HepG2 (cell line): ENCODE results near the gene ARHGEF12. TPM values are rescaled to one million over a fixed set of nuclear protein-coding genes. Genes with fewer than 3 reads are reported as not detected.

ENCODE experiments used
- HDAC1 ChIP-seq: sonication (generic); formaldehyde crosslinking; IDR thresholded peaks from 2 replicates; pipeline ENCODE4 v1.5.1; 2020; ENCODE audit warnings: mild to moderate bottlenecking, missing genetic modification reagents
- HHEX ChIP-seq: IDR thresholded peaks from 2 replicates; pipeline ENCODE4 v1.6.1; 2016; ENCODE audit warnings: control low read depth
- KLF12 ChIP-seq: sonication (generic); formaldehyde crosslinking; IDR thresholded peaks from 2 replicates; pipeline ENCODE4 v1.4.0; 2020; ENCODE audit warnings: missing genetic modification reagents, borderline replicate concordance
- NCOR1 ChIP-seq: fragments of 200-600 bp; sonication (generic); IDR thresholded peaks from 2 replicates; pipeline ENCODE4 v1.7.0; 2017; ENCODE audit warnings: antibody characterized with exemption, low read length, borderline replicate concordance
- SAP130 ChIP-seq: IDR thresholded peaks from 2 replicates; pipeline ENCODE4 v1.6.1; 2016; ENCODE audit warnings: low read depth
- SIN3A ChIP-seq: IDR thresholded peaks from 2 replicates; pipeline ENCODE4 v1.6.1; 2011; ENCODE audit warnings: low read depth, mild to moderate bottlenecking, control low read depth, low read length, borderline replicate concordance
- TBX2 ChIP-seq: sonication (generic); formaldehyde crosslinking; IDR thresholded peaks from 2 replicates; pipeline ENCODE4 v1.5.0; 2020; ENCODE audit warnings: missing genetic modification reagents, mild to moderate bottlenecking, borderline replicate concordance
- TCF12 ChIP-seq, 2 experiments: fragments of 450-650 bp in 1 of 2; sonication (generic) in 1 of 2; formaldehyde crosslinking in 1 of 2; IDR thresholded peaks; 2 replicates each; pipeline versions ENCODE4 v1.6.1 to v1.8.0; 2017 to 2022; ENCODE audit warnings: antibody characterized with exemption in 1 of 2, mild to moderate bottlenecking in 1 of 2, missing genetic modification reagents in 1 of 2, moderate library complexity in 1 of 2
- ZNF3 ChIP-seq: IDR thresholded peaks from 2 replicates; pipeline ENCODE4 v1.7.0; 2017; ENCODE audit warnings: inconsistent platforms
- ZNF510 ChIP-seq: sonication (generic); formaldehyde crosslinking; IDR thresholded peaks from 2 replicates; pipeline ENCODE4 v1.4.0; 2020; ENCODE audit warnings: low read depth, mild to moderate bottlenecking, missing genetic modification reagents
- ZNF678 ChIP-seq: sonication (generic); formaldehyde crosslinking; IDR thresholded peaks from 2 replicates; pipeline ENCODE4 v1.4.0; 2020; ENCODE audit warnings: mild to moderate bottlenecking, missing genetic modification reagents
- polyA plus RNA-seq, 8 experiments: library from polyadenylated mRNA; depleted of rRNA in 3 of 8; stranded (reverse) in 7 of 8; unstranded in 1 of 8; fragments of >200 nt; fragmentation: Illumina TruSeq in 4 of 8; extraction: Trizol in 4 of 8; gene quantifications; 2 replicates each; pipeline versions ENCODE4 v1.2.1 to v1.2.3, GENCODE V29; 2011 to 2016; ENCODE audit warnings: low read depth in 4 of 8, missing spikeins in 1 of 8, mixed read lengths in 1 of 8; ENCODE audit not compliant: insufficient read depth in 1 of 8
- total RNA-seq, 5 experiments: library from RNA; depleted of rRNA; stranded (reverse); fragments of >200 nt; fragmentation: Illumina TruSeq; extraction: Trizol; gene quantifications; 2 replicates each; pipeline ENCODE4 v1.2.3, GENCODE V29; 2016; ENCODE audit warnings: low read depth in 1 of 5
- TF ChIP-seq, protein P1 (sequence below), 2 experiments: fragments of 450-650 bp in 1 of 2; sonication (generic) in 1 of 2; formaldehyde crosslinking in 1 of 2; IDR thresholded peaks; 2 replicates each; pipeline versions ENCODE4 v1.6.1 to v1.8.0; 2016 to 2022; ENCODE audit warnings: antibody characterized with exemption in 1 of 2, mild to moderate bottlenecking in 1 of 2, missing genetic modification reagents in 1 of 2
- TF ChIP-seq, protein P2 (sequence below): sonication (generic); formaldehyde crosslinking; IDR thresholded peaks from 2 replicates; pipeline ENCODE4 v1.5.0; 2020; ENCODE audit warnings: mild to moderate bottlenecking, low read depth, missing genetic modification reagents, borderline replicate concordance
- TF ChIP-seq, protein P3 (sequence below): sonication (generic); formaldehyde crosslinking; IDR thresholded peaks from 2 replicates; pipeline ENCODE4 v1.4.0; 2020; ENCODE audit warnings: missing genetic modification reagents
- TF ChIP-seq, protein P4 (sequence below), 2 experiments: sonication (generic) in 1 of 2; formaldehyde crosslinking in 1 of 2; IDR thresholded peaks; 2 replicates each; pipeline versions ENCODE4 v1.4.0 to v1.6.1; 2018 to 2020; ENCODE audit warnings: missing genetic modification reagents in 2 of 2, borderline replicate concordance in 1 of 2, low read depth in 1 of 2, mild to moderate bottlenecking in 1 of 2, missing biosample characterization in 1 of 2

Gene ARHGEF12
- total and polyA plus RNA-seq, 2 of the 13 experiments (the other 11 are each of a cell fraction or from before 2014, with no cell fraction given), result 17.9 to 54.4 TPM

DNA sequence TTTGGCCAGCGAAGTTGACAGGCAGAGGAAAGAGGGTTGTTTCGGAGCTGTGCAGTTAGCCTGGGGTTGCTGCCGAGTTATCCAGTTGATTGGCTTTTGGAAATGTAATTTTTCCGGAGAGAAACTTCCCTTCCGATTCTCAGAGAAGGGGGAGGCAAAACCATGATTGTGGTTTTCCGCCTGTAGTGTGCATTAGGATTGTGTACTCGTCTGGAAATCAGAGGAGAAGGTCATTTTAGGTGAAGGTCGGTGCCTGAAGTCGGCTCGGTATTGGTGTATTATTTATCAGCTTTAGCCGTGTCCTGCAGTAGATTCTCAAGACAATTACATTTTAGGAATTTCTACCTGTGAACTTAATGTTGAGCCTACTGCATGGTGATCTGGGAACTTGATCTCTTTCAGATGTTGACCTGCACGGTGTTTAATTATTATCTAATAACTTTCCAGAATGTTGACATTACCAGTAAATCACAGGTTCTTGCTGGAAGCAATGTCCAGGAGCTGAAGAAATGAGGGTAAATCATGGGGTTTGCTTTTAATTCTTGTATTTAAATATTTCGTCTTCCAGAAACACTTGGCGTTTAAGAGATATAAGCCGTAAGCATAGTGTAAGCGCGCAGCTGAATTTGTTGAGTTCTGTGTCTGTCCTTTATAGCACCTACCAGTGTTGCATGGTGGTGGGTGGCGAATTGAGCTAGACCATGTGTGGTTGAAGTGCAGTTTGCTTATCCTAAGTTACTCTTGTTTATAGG lies 1.3 kb downstream of the ARHGEF12 start (continued):
- TF ChIP-seq, protein P1, sequence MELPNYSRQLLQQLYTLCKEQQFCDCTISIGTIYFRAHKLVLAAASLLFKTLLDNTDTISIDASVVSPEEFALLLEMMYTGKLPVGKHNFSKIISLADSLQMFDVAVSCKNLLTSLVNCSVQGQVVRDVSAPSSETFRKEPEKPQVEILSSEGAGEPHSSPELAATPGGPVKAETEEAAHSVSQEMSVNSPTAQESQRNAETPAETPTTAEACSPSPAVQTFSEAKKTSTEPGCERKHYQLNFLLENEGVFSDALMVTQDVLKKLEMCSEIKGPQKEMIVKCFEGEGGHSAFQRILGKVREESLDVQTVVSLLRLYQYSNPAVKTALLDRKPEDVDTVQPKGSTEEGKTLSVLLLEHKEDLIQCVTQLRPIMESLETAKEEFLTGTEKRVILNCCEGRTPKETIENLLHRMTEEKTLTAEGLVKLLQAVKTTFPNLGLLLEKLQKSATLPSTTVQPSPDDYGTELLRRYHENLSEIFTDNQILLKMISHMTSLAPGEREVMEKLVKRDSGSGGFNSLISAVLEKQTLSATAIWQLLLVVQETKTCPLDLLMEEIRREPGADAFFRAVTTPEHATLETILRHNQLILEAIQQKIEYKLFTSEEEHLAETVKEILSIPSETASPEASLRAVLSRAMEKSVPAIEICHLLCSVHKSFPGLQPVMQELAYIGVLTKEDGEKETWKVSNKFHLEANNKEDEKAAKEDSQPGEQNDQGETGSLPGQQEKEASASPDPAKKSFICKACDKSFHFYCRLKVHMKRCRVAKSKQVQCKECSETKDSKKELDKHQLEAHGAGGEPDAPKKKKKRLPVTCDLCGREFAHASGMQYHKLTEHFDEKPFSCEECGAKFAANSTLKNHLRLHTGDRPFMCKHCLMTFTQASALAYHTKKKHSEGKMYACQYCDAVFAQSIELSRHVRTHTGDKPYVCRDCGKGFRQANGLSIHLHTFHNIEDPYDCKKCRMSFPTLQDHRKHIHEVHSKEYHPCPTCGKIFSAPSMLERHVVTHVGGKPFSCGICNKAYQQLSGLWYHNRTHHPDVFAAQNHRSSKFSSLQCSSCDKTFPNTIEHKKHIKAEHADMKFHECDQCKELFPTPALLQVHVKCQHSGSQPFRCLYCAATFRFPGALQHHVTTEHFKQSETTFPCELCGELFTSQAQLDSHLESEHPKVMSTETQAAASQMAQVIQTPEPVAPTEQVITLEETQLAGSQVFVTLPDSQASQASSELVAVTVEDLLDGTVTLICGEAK (IDR thresholded peaks at IDR 0.05), result no peak
- TF ChIP-seq, protein P1 (CRISPR knock-in tag; IDR thresholded peaks at IDR 0.05), result no peak
- no peak for TF ChIP-seq ZNF3 (CRISPR knock-in tag)
- TF ChIP-seq, protein P2, sequence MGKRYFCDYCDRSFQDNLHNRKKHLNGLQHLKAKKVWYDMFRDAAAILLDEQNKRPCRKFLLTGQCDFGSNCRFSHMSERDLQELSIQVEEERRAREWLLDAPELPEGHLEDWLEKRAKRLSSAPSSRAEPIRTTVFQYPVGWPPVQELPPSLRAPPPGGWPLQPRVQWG, result no peak
- TF ChIP-seq ZNF510 (CRISPR knock-in tag), result no peak
- peak; percentile 32 for TF ChIP-seq SAP130 (CRISPR knock-in tag)
- no peak for TF ChIP-seq HHEX
- TF ChIP-seq SIN3A, result no peak
- TF ChIP-seq TBX2 (CRISPR knock-in tag), result peak; percentile 15; the same call in 1 of the 2 replicates
- TF ChIP-seq ZNF678, result no peak
- TF ChIP-seq NCOR1, result peak; percentile 55; the same call in 1 of the 2 replicates
- TF ChIP-seq TCF12 (IDR thresholded peaks at IDR 0.05), result no peak
- TF ChIP-seq TCF12 (CRISPR knock-in tag; IDR thresholded peaks at IDR 0.05), result no peak
- TF ChIP-seq, protein P3, sequence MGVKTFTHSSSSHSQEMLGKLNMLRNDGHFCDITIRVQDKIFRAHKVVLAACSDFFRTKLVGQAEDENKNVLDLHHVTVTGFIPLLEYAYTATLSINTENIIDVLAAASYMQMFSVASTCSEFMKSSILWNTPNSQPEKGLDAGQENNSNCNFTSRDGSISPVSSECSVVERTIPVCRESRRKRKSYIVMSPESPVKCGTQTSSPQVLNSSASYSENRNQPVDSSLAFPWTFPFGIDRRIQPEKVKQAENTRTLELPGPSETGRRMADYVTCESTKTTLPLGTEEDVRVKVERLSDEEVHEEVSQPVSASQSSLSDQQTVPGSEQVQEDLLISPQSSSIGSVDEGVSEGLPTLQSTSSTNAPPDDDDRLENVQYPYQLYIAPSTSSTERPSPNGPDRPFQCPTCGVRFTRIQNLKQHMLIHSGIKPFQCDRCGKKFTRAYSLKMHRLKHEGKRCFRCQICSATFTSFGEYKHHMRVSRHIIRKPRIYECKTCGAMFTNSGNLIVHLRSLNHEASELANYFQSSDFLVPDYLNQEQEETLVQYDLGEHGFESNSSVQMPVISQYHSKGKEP, result no peak
- no peak for TF ChIP-seq KLF12 (CRISPR knock-in tag)
- peak; percentile 53 for TF ChIP-seq HDAC1
- TF ChIP-seq, protein P4, sequence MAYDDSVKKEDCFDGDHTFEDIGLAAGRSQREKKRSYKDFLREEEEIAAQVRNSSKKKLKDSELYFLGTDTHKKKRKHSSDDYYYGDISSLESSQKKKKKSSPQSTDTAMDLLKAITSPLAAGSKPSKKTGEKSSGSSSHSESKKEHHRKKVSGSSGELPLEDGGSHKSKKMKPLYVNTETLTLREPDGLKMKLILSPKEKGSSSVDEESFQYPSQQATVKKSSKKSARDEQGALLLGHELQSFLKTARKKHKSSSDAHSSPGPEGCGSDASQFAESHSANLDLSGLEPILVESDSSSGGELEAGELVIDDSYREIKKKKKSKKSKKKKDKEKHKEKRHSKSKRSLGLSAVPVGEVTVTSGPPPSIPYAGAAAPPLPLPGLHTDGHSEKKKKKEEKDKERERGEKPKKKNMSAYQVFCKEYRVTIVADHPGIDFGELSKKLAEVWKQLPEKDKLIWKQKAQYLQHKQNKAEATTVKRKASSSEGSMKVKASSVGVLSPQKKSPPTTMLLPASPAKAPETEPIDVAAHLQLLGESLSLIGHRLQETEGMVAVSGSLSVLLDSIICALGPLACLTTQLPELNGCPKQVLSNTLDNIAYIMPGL (CRISPR knock-in tag; IDR thresholded peaks at IDR 0.05; ENCODE audit: borderline replicate concordance in 1 of 2, low read depth in 1 of 2), result peak; percentile 23 to 45; a peak in 2 of 4 replicates
